OCI-LY1 (cell line): Measurements from ENCODE around the gene AK2.

Source experiments
- EZH2 ChIP-seq: fragments of 200-600 bp; sonication (generic), shearing (Covaris generic); IDR thresholded peaks from 2 replicates; pipeline ENCODE4 v1.8.0; 2017; ENCODE audit warnings: borderline replicate concordance, mixed run types, mild to moderate bottlenecking, antibody characterized with exemption, low read length, moderate library complexity, mixed read lengths
- TF ChIP-seq, protein P1 (sequence below): fragments of 200-600 bp; sonication (generic), shearing (Covaris generic); IDR thresholded peaks from 2 replicates; pipeline ENCODE4 v1.5.1; 2017; ENCODE audit warnings: mild to moderate bottlenecking, antibody characterized with exemption, low read length, moderate library complexity, mixed read lengths

DNA sequence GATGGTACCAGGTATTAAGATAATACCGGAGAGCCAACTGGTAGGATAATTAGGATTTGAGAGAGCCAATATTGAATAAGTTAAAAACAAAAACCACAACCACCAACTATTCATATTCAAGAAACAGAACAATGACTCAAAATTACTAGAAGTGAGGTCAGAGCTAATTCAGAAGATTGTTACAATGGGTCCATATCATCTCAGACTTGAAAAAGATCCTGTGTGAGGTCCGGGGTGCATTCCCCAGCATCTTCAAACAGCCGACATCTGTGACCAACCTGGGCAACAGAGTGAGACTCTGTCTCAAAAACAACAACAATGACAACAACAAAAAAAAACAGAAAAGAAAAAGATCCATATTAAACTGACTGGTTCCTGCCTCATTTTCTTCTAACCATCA is 18.6 kb downstream of the AK2 start:
- TF ChIP-seq, protein P1, sequence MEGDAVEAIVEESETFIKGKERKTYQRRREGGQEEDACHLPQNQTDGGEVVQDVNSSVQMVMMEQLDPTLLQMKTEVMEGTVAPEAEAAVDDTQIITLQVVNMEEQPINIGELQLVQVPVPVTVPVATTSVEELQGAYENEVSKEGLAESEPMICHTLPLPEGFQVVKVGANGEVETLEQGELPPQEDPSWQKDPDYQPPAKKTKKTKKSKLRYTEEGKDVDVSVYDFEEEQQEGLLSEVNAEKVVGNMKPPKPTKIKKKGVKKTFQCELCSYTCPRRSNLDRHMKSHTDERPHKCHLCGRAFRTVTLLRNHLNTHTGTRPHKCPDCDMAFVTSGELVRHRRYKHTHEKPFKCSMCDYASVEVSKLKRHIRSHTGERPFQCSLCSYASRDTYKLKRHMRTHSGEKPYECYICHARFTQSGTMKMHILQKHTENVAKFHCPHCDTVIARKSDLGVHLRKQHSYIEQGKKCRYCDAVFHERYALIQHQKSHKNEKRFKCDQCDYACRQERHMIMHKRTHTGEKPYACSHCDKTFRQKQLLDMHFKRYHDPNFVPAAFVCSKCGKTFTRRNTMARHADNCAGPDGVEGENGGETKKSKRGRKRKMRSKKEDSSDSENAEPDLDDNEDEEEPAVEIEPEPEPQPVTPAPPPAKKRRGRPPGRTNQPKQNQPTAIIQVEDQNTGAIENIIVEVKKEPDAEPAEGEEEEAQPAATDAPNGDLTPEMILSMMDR = no peak
- TF ChIP-seq EZH2 = no peak
